ENCODE measurements around the gene TFAP2C.
"Not testable (repeated sequence)": the region's sequence is repeated elsewhere in the genome, so short reads cannot be mapped to it uniquely, and the experiment has no call there.

TFAP2C gene

GRCh38 chr20:56616716-56617115 lies 12.4 kb upstream of the TFAP2C start:
- no peak for DNase-seq (ENCODE audit: low read depth in 2 of 2)

GRCh38 chr20:56617489-56617888 lies 11.6 kb upstream of the TFAP2C start:
- no peak for DNase-seq (ENCODE audit: low read depth in 2 of 2)

GRCh38 chr20:56621730-56622129 lies 7.4 kb upstream of the TFAP2C start:
- no peak for DNase-seq (ENCODE audit: low read depth in 2 of 2)

DNA sequence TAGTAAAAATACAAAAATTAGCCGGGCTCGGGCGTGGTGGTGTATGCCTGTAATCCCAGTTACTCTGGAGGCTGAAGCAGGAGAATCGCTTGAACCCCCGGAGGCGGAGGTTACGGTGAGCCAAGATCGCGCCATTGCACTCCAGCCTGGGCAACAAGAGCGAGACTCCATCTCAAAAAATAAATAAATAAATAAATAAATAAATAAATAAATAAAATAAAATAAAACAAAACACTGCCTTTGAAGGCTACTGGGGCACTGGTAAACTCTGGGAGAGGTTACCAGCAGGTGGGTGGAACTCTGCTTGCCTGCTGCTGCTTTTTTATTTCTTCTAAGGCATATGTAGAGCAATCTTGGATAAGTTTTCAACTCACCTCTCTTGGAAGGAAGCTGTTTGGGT lies 5.2 kb upstream of the TFAP2C start:
- DNase-seq (ENCODE audit: low read depth in 2 of 2), result not testable (repeated sequence)

DNA sequence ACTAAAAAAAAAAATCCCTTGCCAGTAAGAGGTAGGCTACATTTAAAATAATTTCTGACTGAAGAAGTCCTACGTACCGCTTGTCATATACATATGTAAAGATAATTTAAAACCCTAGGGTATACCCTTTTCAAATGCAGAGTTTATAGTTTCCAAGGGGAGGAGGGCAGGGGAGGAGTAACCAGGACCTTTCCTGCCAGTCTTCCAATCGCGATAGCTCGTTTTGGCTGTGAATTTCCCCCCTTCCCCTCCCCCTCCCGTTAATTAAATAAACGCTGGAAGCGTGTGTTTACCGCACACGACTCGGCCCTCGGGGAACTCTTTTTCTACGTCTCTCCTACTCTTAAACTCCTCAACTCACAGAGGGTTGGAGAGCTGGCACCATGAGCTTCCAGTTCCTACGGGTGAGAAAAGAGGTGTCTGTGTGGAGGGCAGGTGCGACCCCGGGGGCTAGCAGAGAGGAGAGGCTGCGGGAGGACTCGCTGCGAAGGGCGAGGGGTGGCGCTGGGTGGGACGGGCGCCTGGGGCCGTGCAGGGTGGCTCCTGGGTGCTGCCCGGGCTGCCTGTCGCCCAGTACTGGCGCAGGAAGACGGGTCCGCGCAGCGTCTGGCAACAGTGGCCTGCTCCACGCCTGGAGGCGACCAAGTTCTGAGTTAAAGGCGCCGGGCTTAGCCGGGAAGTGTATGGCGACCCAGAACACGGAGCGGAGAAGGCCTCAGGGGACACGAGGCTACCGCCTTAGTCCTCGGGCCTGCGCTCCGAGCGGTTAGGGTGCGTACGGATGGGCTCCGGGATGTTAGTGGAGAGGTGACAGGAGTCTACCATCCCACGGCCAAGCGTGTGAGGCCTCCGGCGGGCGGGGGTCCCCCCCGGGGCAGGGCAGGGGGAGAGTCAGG lies 4.1 kb upstream of the TFAP2C start:
- no peak for DNase-seq (ENCODE audit: low read depth in 2 of 2)

GRCh38 chr20:56625837-56626236 lies 3.3 kb upstream of the TFAP2C start:
- DNase-seq (ENCODE audit: low read depth in 2 of 2), result no peak

DNA sequence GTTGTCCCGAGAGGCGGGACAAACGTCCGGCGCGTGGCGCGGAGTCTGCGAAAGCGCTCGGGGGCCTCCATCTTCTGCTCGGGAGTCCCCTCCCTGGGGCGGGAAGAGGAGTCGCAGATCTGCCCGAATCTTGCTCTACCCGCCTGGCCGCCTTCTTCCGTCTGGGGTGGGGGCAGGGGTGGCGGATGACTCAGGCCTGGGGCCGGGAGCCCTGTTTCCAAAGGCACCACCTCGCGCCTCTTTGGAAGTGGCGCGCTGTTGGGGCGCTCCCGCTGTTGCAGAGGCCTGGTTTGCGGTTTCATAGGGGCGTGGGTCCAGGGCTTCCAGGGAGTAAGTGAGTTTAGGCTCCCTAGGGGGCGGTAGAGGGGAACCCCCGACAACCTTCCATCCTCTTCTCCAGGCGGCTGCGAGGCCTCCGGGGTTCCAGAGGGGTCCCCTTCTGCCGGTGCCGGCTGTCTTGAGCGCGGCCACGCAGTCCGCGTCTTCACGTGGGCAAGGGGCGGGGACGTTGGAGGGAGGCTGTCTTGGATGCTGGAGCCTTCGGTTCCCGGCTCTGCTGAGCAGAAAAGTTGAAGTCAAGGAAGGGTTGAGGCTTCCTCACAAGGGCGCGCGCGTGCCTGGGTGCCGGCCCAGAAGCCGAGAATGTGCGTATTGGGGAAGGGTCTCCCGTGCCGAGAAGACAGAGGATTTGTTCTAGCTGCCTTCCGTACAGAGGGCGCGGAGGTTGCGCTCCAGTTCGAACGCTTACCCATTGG lies 2.6 kb upstream of the TFAP2C start:
- no peak for DNase-seq (ENCODE audit: low read depth in 2 of 2)

DNA sequence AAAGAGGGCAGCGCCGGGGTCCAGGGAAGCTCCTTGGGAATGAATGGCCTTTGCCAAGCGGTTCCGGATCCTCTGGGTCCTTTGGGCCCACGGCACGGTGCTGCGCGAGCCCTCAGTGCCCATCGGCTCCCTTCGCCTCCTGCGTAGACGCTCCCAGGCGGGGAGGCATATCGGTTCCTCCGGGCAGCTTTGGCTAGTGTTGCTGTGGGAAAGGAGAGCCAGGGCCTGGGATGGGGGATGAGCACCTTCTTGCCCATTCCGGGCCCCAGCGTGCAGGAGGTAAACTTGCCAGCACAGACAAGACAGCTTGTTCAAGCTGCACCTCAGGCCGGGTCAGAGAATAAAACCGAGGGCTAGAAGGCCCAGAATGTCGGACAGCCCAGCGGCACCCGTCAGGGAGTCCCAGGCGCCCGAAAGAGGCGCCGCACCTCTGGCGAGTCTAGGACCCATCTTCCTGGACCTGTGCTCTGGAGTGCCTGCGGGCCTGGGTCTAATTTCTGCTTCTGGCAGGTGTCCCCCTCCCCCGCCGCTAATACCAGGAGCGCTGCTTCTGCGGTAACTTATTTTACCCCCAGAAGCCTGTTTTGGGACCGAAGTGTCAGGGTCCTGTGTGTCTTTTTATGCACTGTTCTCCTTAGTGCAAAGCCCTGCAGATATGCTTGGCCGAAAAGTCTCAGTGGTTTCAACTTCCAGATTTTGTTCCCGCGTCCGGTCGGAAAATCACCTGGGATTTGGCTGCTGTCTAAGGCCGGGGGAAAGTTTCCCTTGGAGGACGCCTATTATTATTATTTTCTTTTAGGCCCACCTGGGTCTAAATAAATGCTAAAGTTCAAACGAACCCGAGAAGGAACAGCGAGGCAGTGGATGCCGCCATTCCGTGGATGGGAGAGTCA lies 1.7 kb upstream of the TFAP2C start:
- no peak for DNase-seq (ENCODE audit: low read depth in 2 of 2)

DNA sequence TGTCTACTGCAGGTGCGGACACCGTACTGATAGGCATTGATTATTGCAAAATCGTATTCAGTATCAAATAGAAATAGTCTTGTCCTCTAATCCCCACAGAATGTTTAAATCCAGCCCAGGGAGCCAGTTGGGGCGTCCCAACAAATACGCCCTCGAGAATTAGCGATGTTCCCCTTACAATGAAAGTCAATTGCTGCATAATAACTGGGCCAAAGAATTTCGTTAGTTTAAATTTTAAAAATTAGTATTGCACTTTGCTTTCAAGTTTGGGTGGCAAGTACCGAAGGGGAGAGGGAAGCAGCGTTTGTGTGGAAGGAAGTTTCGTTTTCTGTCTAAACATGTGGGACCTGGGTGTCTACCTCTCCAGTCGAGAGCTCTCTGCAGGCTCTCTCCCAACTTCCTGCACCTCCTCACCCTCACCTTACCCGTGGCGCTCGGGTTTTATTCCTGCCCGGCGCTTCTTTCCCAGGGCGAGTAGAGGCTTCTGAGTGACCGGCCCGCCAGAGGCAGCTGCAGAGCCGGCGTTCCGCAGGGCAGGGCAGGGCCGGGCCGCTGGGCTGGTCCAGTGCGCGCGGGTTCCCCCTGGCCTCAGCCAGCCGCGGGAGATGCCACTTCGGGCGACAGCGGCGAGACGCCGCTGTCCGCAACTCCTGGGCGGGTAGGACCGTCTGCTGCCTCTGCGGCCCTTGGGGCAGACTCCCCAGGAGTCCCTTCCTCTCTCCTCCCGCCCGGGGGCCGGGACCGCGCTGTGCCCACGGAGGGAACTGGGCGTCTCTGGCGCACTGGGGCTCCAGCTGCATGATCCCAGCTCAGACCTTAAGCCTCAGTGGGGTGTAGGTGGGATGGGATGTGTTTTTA lies 862 bp upstream of the TFAP2C start:
- no peak for DNase-seq (ENCODE audit: low read depth in 2 of 2)

DNA sequence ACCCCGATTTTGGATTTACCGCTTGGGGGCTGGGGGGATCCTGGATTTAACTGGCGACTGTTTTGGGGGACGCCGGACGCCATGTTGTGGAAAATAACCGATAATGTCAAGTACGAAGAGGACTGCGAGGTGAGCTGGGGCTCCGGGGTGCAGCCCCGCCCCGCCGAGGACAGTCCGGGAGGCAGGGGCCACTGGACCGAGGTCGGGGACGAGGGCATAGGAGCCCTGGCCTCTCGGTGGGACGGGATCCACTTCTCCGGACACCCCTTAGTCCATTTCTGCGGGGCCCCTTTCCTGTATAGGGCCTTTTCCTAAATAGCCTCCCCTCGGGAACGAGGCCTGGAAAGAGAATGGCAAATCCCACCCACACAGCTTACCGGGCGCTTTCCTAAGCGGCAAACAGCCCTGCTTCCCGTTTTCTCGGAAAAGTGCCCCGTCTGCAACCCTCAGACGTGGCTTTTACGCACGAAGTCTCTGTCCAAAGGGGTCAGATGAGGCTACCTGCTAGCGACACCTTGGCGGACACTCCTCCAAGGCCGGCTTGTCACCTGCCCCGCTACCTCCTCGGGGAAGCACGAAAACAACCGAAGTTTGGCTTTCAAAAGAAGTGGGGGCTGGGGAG lies 469 bp downstream of the TFAP2C start:
- no peak for DNase-seq (ENCODE audit: low read depth in 2 of 2)

- no peak for DNase-seq (ENCODE audit: low read depth in 2 of 2)
Observed at GRCh38 chr20:56630086-56630493, 984 bp downstream of the TFAP2C start.

DNA sequence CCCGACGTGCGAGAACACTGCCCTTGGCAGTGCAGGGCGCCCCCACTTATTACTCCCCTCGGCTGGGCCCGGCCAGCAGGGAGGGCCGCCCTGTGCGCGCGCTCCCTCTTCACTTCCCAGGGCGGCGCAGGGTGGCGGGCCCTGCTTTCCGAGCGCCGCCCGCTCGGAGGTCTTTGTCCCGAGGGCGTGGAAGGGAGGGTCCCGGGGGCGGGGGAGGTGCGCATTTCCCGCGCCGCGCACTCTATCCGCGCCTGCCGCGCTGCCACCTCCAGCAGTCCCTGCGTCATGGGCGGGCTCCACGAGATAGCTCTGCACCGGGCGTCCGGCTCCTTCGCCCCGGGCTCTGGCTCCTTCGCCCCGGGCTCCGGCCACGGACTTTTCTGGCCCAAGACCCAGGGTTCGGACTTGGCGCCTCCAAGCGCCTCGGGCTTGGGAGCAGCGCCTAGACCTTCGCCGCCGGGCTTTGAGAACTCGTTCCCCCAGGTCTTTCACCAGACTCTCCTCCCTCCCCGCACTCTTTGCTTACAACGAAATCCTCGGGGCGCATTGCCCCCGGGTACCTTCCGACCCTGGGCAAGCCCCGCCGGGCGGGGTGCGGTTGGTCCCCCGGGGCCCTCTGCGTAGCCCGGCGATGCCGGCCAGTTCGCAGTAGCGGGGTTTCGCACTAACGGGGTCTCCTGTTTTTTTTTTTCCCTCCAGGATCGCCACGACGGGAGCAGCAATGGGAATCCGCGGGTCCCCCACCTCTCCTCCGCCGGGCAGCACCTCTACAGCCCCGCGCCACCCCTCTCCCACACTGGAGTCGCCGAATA lies 1.6 kb downstream of the TFAP2C start:
- no peak for DNase-seq (ENCODE audit: low read depth in 2 of 2)

GRCh38 chr20:56631318-56631989 lies 2.3 kb downstream of the TFAP2C start:
- no peak for DNase-seq (ENCODE audit: low read depth in 2 of 2)

GRCh38 chr20:56631990-56632327 lies 2.9 kb downstream of the TFAP2C start:
- DNase-seq (ENCODE audit: low read depth in 2 of 2), result no peak

DNA sequence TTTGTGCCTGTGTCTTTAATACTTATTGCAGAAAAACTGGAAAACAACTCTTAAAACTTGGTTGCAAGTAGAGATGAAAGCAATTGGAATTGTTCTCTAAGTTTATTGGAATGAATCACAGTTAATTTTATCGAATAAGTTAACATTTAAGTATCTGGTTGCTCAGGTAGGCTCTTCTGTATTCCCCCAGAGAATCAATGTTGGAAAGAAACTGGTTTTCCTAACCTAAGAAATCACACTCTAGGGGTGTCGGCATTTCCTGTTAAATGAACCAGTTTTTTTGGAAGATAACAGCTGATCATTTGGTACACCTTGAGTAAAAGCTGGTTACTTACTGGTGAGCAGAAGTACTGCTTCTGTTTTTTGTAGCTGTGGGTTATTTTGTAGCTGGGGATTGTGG lies 5.2 kb downstream of the TFAP2C start:
- DNase-seq (ENCODE audit: low read depth in 2 of 2), result no peak

- no peak for DNase-seq (ENCODE audit: low read depth in 2 of 2)
Observed at GRCh38 chr20:56634735-56635385, 5.8 kb downstream of the TFAP2C start.

GRCh38 chr20:56636716-56637115 lies 7.6 kb downstream of the TFAP2C start:
- no peak for DNase-seq (ENCODE audit: low read depth in 2 of 2)

DNA sequence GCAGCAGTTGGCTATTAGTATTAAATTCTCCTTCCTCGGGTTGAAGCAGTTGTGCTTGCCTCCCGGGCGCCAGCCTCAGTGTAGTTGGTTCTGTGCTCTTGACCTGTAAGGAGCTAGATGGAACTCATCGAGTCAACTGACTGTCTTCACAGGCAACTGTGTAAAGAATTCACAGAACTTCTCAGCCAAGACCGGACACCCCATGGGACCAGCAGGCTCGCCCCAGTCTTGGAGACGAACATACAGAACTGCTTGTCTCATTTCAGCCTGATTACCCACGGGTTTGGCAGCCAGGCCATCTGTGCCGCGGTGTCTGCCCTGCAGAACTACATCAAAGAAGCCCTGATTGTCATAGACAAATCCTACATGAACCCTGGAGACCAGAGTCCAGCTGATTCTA lies 8.5 kb downstream of the TFAP2C start:
- no peak for DNase-seq (ENCODE audit: low read depth in 2 of 2)

DNA sequence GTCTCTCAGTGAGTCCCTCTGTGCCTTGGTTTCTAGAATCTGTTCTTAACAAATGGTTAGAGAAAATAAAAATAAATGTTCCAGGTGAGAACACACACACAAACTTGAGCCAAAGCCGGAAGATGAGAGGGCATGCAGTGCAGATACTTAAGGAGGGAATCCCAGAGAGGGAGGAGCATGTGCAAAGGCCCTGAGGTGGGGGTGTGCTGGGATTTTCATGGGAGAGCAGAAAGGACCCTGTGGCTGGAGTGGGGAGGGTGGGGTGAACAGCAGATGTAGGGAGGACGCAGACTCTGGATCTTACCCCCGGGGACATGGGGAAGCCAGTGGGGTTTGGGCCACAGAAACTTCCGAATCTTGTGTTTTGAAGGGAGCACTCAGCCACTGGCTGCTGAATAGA lies 17.5 kb downstream of the TFAP2C start:
- DNase-seq (ENCODE audit: low read depth in 2 of 2), result no peak

Measured in stimulated activated CD4-positive, alpha-beta T cell treated with anti-CD3 and anti-CD28 coated beads, Interleukin-12 subunit alpha, Interleukin-12 subunit beta, amount 100 ng/mL, for 24 hours (primary cell).